Loucy (cell line): ENCODE data around the gene TMEM243.

ENCODE experiments used
- H2AFZ ChIP-seq: fragments of 200-600 bp; sonication (generic); 2 replicates; pipeline ENCODE4 v1.6.0; 2016; ENCODE audit warnings: antibody characterized with exemption, mild to moderate bottlenecking, low read length, moderate library complexity
- H3F3A ChIP-seq: fragments of 200-600 bp; 2 replicates; pipeline ENCODE4 v1.6.0; 2016; ENCODE audit warnings: antibody characterized with exemption, low read depth, mild to moderate bottlenecking
- H3K27me3 ChIP-seq: fragments of 200-600 bp; sonication (generic); 2 replicates; pipeline ENCODE4 v1.6.1; 2014; ENCODE audit warnings: low read length, mild to moderate bottlenecking; ENCODE audit not compliant: insufficient read depth, poor library complexity, severe bottlenecking
- H3K36me3 ChIP-seq: fragments of 200-600 bp; sonication (generic); 2 replicates; pipeline ENCODE4 v1.6.1; 2016; ENCODE audit warnings: low read length; ENCODE audit not compliant: insufficient read depth
- H3K4me1 ChIP-seq: fragments of 200-600 bp; sonication (generic); 2 replicates; pipeline ENCODE4 v1.5.1; 2014; ENCODE audit warnings: low read length, mild to moderate bottlenecking; ENCODE audit not compliant: insufficient read depth, poor library complexity, severe bottlenecking
- H3K4me2 ChIP-seq: fragments of 200-600 bp; sonication (generic); 2 replicates; pipeline ENCODE4 v1.6.0; 2014; ENCODE audit warnings: antibody characterized with exemption, low read length, low read depth, mild to moderate bottlenecking; ENCODE audit not compliant: poor library complexity, severe bottlenecking
- H3K4me3 ChIP-seq: fragments of 200-600 bp; sonication (generic); 2 replicates; pipeline ENCODE4 v1.5.1; 2014; ENCODE audit warnings: low read length, mild to moderate bottlenecking, mixed read lengths; ENCODE audit not compliant: poor library complexity, severe bottlenecking
- H3K79me2 ChIP-seq: fragments of 200-600 bp; sonication (generic); 2 replicates; pipeline ENCODE4 v1.6.1; 2014; ENCODE audit warnings: low read length; ENCODE audit not compliant: insufficient read depth
- H3K9ac ChIP-seq: fragments of 200-600 bp; sonication (generic); 2 replicates; pipeline ENCODE4 v1.6.0; 2014; ENCODE audit warnings: mild to moderate bottlenecking, low read depth, low read length, moderate library complexity; ENCODE audit not compliant: poor library complexity, severe bottlenecking
- H3K9me2 ChIP-seq: fragments of 200-600 bp; sonication (generic); replicated peaks from 2 replicates; pipeline ENCODE4 v1.6.1; 2016; ENCODE audit warnings: low read depth, low read length, mixed read lengths
- H3K9me3 ChIP-seq: fragments of 200-600 bp; sonication (generic); 2 replicates; pipeline ENCODE4 v1.6.1; 2014; ENCODE audit warnings: mild to moderate bottlenecking, antibody characterized with exemption, low read length, low read depth; ENCODE audit not compliant: insufficient read depth
- H4K20me1 ChIP-seq: fragments of 200-600 bp; sonication (generic); 2 replicates; pipeline ENCODE4 v1.6.0; 2014; ENCODE audit warnings: antibody characterized with exemption, low read length, mild to moderate bottlenecking; ENCODE audit not compliant: insufficient read depth, poor library complexity, severe bottlenecking
- EZH2phosphoT487 ChIP-seq: fragments of 200-600 bp; IDR thresholded peaks from 2 replicates; pipeline ENCODE4 v1.6.1; 2018; ENCODE audit warnings: antibody characterized with exemption, mild to moderate bottlenecking, moderate library complexity, borderline replicate concordance
- TF ChIP-seq, protein P1 (sequence below): fragments of 200-600 bp; sonication (generic); conservative IDR thresholded peaks from 2 replicates; pipeline ENCODE4 v1.5.1; 2014; ENCODE audit warnings: mild to moderate bottlenecking, antibody characterized with exemption, low read length

The TMEM243 gene

GRCh38 chr7:87202705-87203104 lies 16.8 kb downstream of the TMEM243 start:
- H3K4me3 ChIP-seq, result no peak overlapping the region
- no peaks in the 10 kb centered on the region for H3F3A ChIP-seq
- TF ChIP-seq, protein P1, sequence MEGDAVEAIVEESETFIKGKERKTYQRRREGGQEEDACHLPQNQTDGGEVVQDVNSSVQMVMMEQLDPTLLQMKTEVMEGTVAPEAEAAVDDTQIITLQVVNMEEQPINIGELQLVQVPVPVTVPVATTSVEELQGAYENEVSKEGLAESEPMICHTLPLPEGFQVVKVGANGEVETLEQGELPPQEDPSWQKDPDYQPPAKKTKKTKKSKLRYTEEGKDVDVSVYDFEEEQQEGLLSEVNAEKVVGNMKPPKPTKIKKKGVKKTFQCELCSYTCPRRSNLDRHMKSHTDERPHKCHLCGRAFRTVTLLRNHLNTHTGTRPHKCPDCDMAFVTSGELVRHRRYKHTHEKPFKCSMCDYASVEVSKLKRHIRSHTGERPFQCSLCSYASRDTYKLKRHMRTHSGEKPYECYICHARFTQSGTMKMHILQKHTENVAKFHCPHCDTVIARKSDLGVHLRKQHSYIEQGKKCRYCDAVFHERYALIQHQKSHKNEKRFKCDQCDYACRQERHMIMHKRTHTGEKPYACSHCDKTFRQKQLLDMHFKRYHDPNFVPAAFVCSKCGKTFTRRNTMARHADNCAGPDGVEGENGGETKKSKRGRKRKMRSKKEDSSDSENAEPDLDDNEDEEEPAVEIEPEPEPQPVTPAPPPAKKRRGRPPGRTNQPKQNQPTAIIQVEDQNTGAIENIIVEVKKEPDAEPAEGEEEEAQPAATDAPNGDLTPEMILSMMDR, result no peak
- TF ChIP-seq EZH2phosphoT487, result no peak
- peaks cover 12% of the 10 kb centered on the region for H4K20me1 ChIP-seq
- H3K9me2 ChIP-seq, result no peaks in the 10 kb centered on the region
- H3K79me2 ChIP-seq, result peaks cover 67% of the 10 kb centered on the region
- no peaks in the 10 kb centered on the region for H3K4me1 ChIP-seq
- peaks cover 42% of the 10 kb centered on the region; the same call in 1 of the 2 replicates for H3K36me3 ChIP-seq
- H3K4me2 ChIP-seq, result no peak overlapping the region
- peaks cover 7% of the 10 kb centered on the region; the same call in 1 of the 2 replicates for H3K9me3 ChIP-seq
- H3K9ac ChIP-seq, result no peak overlapping the region
- no peaks in the 10 kb centered on the region for H3K27me3 ChIP-seq
- no peak overlapping the region for H2AFZ ChIP-seq

GRCh38 chr7:87202208-87202607 lies 17.3 kb downstream of the TMEM243 start:
- Histone ChIP-seq H2AFZ (no peak overlapping the region), H3K9ac (no peak overlapping the region), H3K4me2 (no peak overlapping the region), H3K9me2 (no peaks in the 10 kb centered on the region), H3K4me1 (no peaks in the 10 kb centered on the region), H3K79me2 (peaks cover 67% of the 10 kb centered on the region), H3F3A (no peaks in the 10 kb centered on the region), H4K20me1 (peaks cover 16% of the 10 kb centered on the region), H3K36me3 (peaks cover 47% of the 10 kb centered on the region; the same call in 1 of the 2 replicates), H3K4me3 (no peak overlapping the region), H3K27me3 (no peaks in the 10 kb centered on the region), H3K9me3 (peaks cover 7% of the 10 kb centered on the region; the same call in 1 of the 2 replicates)
- TF ChIP-seq, protein P1, result no peak
- TF ChIP-seq EZH2phosphoT487, result no peak

DNA sequence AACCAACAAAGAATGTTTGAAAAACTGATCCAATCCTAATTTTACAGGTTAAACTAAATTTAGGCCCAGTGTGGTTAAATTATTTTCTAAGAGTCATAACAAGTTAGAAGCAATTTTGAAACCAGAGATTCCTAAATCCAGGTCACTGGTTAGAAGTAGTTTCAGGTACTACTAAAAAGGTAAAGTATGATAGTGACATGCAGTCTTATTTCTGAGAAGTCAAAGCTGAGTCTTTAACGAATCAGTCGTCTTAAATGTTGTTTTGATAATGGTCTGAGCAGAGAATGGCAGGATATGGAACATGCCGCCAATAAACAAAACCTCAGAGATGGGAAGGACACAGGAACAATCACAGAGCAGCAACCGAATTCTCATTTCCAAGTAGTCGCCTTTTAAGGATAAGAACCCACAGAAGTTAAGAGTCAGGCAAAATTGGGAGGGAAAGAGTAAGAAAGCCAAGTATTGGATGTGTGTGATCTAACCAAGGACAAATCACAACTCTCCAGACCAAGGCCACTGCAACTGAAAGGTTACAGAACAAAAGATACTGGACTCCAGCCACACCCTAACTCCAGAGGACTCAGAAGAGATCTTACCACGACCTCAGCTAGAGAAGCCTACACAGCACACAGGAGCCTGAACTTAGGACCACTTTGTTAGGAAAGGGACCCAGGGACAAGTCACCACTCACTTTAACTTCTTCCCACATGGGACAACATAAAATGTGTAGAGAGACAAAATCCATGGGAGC lies 19.7 kb downstream of the TMEM243 start:
- Histone ChIP-seq H3K79me2 (peaks cover 54% of the 10 kb centered on the region), H4K20me1 (peaks cover 21% of the 10 kb centered on the region), H3K36me3 (peaks cover 63% of the 10 kb centered on the region)

More for the DNA sequence above, 19.7 kb downstream of the TMEM243 start:
- Histone ChIP-seq H3K27me3 (no peaks in the 10 kb centered on the region), H3F3A (no peaks in the 10 kb centered on the region), H3K4me1 (no peaks in the 10 kb centered on the region), H2AFZ (no peak overlapping the region), H3K9me2 (no peaks in the 10 kb centered on the region), H3K9ac (no peak overlapping the region), H3K9me3 (peaks cover 7% of the 10 kb centered on the region; the same call in 1 of the 2 replicates), H3K4me3 (no peak overlapping the region), H3K4me2 (no peak overlapping the region)
- TF ChIP-seq, protein P1, result no peak
- no peak for TF ChIP-seq EZH2phosphoT487
